ENCODE results near the gene CACNB3.

The CACNB3 gene

GRCh38 chr12:48818831-48819590 is 715 bp downstream of the CACNB3 start:
- in situ Hi-C loops (cut with MboI; ENCODE audit: low sequenced_read_pairs), result no loop called here
- no peaks in the 10 kb centered on the region for H3K27me3 ChIP-seq (ENCODE audit: low read depth)
- peak overlapping the region; percentile 64 for H3K4me3 ChIP-seq
- H3K4me1 ChIP-seq, result peaks cover 11% of the 10 kb centered on the region
- 0 out of 2 replicates have a peak, but pooled peaks cover under 1% of the 10 kb centered on the region for H3K36me3 ChIP-seq (replicated peaks)
- DNase-seq (ENCODE audit: low spot score in 2 of 2), result no peak
- no peaks in the 10 kb centered on the region for H3K9me3 ChIP-seq

DNA sequence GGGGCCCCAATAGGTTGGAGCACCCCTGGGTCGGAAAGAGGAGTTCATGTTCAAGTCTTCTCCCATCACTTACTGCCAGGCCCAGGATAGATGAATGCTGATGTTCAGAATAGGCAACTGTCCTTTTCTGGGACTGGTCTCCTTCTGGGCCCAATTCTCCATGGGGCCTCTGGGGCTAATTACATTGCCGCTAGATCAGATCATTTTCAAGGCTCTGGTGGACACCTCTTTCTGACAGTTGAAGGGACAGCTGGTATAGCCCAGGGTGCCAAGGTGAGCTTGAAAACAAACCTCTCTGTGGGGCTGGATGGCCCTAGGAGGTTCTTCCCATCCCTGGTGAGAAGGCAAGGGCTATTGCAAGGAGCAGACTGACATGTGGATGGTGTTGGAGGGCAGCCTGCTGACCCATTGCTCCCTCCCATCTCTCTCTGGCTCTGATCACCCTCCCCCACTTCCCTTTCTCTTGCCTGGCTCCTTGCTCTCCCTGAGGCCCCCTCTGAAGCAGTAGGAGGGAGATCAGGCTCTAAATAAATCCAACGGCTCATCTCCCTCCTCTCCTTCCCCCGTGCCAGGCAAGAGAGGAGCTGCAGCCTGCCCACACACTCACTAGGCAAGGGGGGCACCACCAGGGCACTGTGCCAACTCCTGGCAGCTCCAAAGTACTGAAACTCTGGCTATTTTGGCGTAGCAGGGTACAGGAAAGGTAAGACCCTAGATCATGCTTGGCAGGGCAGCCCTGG is 1.9 kb downstream of the CACNB3 start:
- no peak overlapping the region for H3K4me3 ChIP-seq
- H3K36me3 ChIP-seq (replicated peaks), result 0 out of 2 replicates have a peak, but pooled peaks cover 3% of the 10 kb centered on the region
- H3K4me1 ChIP-seq, result peaks cover 7% of the 10 kb centered on the region
- H3K9me3 ChIP-seq, result no peaks in the 10 kb centered on the region
- DNase-seq (ENCODE audit: low spot score in 2 of 2), result no peak
- in situ Hi-C loops (cut with MboI; ENCODE audit: low sequenced_read_pairs), result no loop called here
- H3K27me3 ChIP-seq (ENCODE audit: low read depth), result no peaks in the 10 kb centered on the region

DNA sequence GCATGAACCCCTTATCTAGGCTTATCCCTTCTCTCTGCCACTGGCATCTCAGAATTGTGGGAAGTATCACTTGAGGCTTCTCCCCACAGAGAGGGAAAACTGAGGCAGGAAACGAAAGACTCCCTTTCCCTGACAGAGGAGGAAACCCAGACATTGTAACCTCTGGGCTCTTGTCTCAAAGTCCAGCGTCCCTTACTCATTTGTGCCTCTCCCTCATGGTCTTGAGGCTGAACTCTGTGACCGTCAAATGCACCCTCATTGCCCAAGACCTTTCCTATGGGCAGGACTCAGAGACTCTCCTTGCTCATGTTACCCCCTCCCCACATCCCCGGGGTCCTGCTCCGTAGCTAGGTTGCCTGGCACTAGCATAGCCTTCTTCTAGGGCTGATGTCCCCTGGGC is 3.8 kb downstream of the CACNB3 start:
- Histone ChIP-seq H3K9me3 (no peaks in the 10 kb centered on the region), H3K36me3 (replicated peaks) (peaks cover 16% of the 10 kb centered on the region), H3K27me3 (ENCODE audit: low read depth) (no peaks in the 10 kb centered on the region), H3K4me3 (no peak overlapping the region), H3K4me1 (peaks cover 3% of the 10 kb centered on the region; the same call in 1 of the 2 replicates)
- DNase-seq (ENCODE audit: low spot score in 2 of 2), result no peak
- in situ Hi-C loops (cut with MboI; ENCODE audit: low sequenced_read_pairs), result no loop called here

- no peaks in the 10 kb centered on the region for H3K27me3 ChIP-seq (ENCODE audit: low read depth)
- in situ Hi-C loops (cut with MboI; ENCODE audit: low sequenced_read_pairs), result no loop called here
- H3K36me3 ChIP-seq (replicated peaks), result peaks cover 20% of the 10 kb centered on the region
- DNase-seq (ENCODE audit: low spot score in 2 of 2), result no peak
- H3K9me3 ChIP-seq, result no peaks in the 10 kb centered on the region
- no peak overlapping the region for H3K4me3 ChIP-seq
- 0 out of 2 replicates have a peak, but pooled peaks cover 3% of the 10 kb centered on the region for H3K4me1 ChIP-seq
These were observed 4.4 kb downstream of the CACNB3 start for GRCh38 chr12:48822711-48823110.

- H3K9me3 ChIP-seq, result no peaks in the 10 kb centered on the region
- H3K4me3 ChIP-seq, result no peak overlapping the region
- H3K36me3 ChIP-seq (replicated peaks), result peaks cover 26% of the 10 kb centered on the region
- DNase-seq (ENCODE audit: low spot score in 2 of 2), result no peak
- no peaks in the 10 kb centered on the region for H3K27me3 ChIP-seq (ENCODE audit: low read depth)
- in situ Hi-C loops (cut with MboI; ENCODE audit: low sequenced_read_pairs), result no loop called here
- H3K4me1 ChIP-seq, result 0 out of 2 replicates have a peak, but pooled peaks cover 3% of the 10 kb centered on the region
These were observed 5.0 kb downstream of the CACNB3 start for GRCh38 chr12:48823281-48823680.

DNA sequence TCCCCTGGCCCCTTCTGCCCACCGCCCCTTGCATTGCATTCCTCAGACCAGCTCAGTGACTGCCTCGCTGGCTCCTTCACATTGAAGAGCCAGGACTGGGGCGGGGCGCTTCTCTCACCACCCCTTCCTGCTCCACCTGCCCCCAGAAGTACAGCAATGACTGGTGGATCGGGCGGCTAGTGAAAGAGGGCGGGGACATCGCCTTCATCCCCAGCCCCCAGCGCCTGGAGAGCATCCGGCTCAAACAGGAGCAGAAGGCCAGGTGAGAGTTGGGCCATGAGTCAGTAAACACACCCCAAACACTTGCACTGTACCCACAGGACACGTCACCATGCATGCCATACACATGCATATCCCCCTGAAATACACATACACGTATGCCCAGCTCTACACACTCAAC is 5.8 kb downstream of the CACNB3 start:
- no peak for DNase-seq (ENCODE audit: low spot score in 2 of 2)
- no peaks in the 10 kb centered on the region for H3K9me3 ChIP-seq
- 0 out of 2 replicates have a peak, but pooled peaks cover under 1% of the 10 kb centered on the region for H3K4me1 ChIP-seq
- no peaks in the 10 kb centered on the region for H3K27me3 ChIP-seq (ENCODE audit: low read depth)
- in situ Hi-C loops (cut with MboI; ENCODE audit: low sequenced_read_pairs), result no loop called here
- no peak overlapping the region for H3K4me3 ChIP-seq
- H3K36me3 ChIP-seq (replicated peaks), result peaks cover 34% of the 10 kb centered on the region

- in situ Hi-C loops (cut with MboI; ENCODE audit: low sequenced_read_pairs), result no loop called here
- H3K27me3 ChIP-seq (ENCODE audit: low read depth), result no peaks in the 10 kb centered on the region
These were observed 6.6 kb downstream of the CACNB3 start for GRCh38 chr12:48824905-48825304.

DNA sequence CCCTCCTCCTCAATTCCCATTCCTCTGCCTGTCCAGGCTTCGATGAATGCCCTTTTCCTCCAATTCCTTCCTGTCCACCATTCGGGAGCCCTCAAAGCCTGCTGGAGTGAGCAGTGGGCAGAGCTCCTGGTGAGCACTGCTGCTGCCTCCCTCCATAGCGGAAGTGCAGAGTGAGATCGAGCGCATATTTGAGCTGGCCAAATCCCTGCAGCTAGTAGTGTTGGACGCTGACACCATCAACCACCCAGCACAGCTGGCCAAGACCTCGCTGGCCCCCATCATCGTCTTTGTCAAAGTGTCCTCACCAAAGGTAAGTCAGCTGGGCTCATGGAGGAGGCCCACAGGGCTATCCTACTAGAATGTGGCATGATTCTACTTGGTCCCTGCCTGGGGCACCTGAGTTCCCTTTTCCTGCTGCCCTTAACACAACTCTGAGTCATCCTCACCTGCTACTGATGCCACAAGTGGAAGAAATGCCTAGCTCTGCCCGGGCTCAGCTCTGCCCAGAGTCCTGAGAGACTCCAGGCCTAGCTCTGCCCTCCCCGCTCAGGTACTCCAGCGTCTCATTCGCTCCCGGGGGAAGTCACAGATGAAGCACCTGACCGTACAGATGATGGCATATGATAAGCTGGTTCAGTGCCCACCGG is 8.0 kb downstream of the CACNB3 start:
- Histone ChIP-seq H3K9me3 (no peaks in the 10 kb centered on the region), H3K36me3 (replicated peaks) (peaks cover 55% of the 10 kb centered on the region), H3K27me3 (ENCODE audit: low read depth) (no peaks in the 10 kb centered on the region), H3K4me1 (no peaks in the 10 kb centered on the region), H3K4me3 (no peak overlapping the region)
- DNase-seq (ENCODE audit: low spot score in 2 of 2), result no peak
- in situ Hi-C loops (cut with MboI; ENCODE audit: low sequenced_read_pairs), result no loop called here

More at GRCh38 chr12:48824905-48825304, 6.6 kb downstream of the CACNB3 start:
- Histone ChIP-seq H3K4me1 (no peaks in the 10 kb centered on the region), H3K4me3 (no peak overlapping the region), H3K9me3 (no peaks in the 10 kb centered on the region), H3K36me3 (replicated peaks) (peaks cover 42% of the 10 kb centered on the region)
- no peak for DNase-seq (ENCODE audit: low spot score in 2 of 2)

GRCh38 chr12:48827026-48827425 is 8.7 kb downstream of the CACNB3 start:
- Histone ChIP-seq H3K9me3 (no peaks in the 10 kb centered on the region), H3K4me1 (no peaks in the 10 kb centered on the region), H3K36me3 (replicated peaks) (peaks cover 62% of the 10 kb centered on the region), H3K27me3 (ENCODE audit: low read depth) (no peaks in the 10 kb centered on the region), H3K4me3 (no peak overlapping the region)
- in situ Hi-C loops (cut with MboI; ENCODE audit: low sequenced_read_pairs), result no loop called here
- no peak for DNase-seq (ENCODE audit: low spot score in 2 of 2)

- Histone ChIP-seq H3K36me3 (replicated peaks) (peaks cover 68% of the 10 kb centered on the region), H3K4me3 (no peak overlapping the region), H3K27me3 (ENCODE audit: low read depth) (no peaks in the 10 kb centered on the region), H3K4me1 (no peaks in the 10 kb centered on the region), H3K9me3 (no peaks in the 10 kb centered on the region)
- no peak for DNase-seq (ENCODE audit: low spot score in 2 of 2)
- in situ Hi-C loops (cut with MboI; ENCODE audit: low sequenced_read_pairs), result no loop called here
These were observed 9.3 kb downstream of the CACNB3 start for GRCh38 chr12:48827513-48828096.

DNA sequence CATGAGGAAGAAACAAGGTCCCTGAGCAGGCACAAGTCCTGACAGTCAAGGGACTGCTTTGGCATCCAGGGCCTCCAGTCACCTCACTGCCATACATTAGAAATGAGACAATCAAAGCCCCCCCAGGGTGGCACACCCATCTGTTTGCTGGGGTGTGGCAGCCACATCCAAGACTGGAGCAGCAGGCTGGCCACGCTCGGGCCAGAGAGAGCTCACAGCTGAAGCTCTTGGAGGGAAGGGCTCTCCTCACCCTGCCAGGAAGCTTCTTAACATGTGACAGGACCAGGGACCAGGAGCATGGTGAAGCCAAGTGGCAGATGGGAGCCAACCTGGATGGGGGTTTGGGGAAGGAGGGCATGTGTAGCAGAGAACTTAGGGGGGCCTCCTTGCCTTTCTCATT is 10.0 kb downstream of the CACNB3 start:
- peaks cover 75% of the 10 kb centered on the region for H3K36me3 ChIP-seq (replicated peaks)
- in situ Hi-C loops (cut with MboI; ENCODE audit: low sequenced_read_pairs), result no loop called here
- H3K9me3 ChIP-seq, result no peaks in the 10 kb centered on the region
- no peak for DNase-seq (ENCODE audit: low spot score in 2 of 2)
- no peak overlapping the region for H3K4me3 ChIP-seq
- no peaks in the 10 kb centered on the region for H3K4me1 ChIP-seq
- no peaks in the 10 kb centered on the region for H3K27me3 ChIP-seq (ENCODE audit: low read depth)

GRCh38 chr12:48828841-48829575 is 10.7 kb downstream of the CACNB3 start:
- H3K36me3 ChIP-seq (replicated peaks), result peaks cover 82% of the 10 kb centered on the region
- no peaks in the 10 kb centered on the region; the same call in 1 of the 2 replicates for H3K9me3 ChIP-seq
- no peaks in the 10 kb centered on the region for H3K4me1 ChIP-seq
- in situ Hi-C loops (cut with MboI; ENCODE audit: low sequenced_read_pairs), result no loop called here
- no peak overlapping the region for H3K4me3 ChIP-seq
- H3K27me3 ChIP-seq (ENCODE audit: low read depth), result no peaks in the 10 kb centered on the region
- DNase-seq (ENCODE audit: low spot score in 2 of 2), result no peak

DNA sequence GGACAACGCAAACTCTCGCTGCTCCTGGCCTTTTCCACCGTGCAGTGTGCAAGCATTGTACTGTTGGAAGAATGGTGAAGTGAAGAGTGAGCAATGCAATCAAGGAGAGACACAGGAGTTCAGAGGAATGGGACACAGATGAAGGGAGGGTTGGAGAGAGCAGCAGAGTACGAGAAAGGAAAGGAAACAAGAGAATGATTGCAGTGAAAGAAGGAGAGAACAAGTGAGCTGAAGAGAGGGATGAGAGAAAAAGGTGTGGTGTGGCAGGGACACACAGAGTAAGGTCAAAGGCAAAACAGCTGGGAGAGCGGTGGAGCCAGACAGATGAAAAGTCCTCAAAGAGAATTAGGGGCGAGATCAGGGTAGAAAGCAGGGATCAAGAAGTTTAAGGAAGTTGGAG is 13.0 kb downstream of the CACNB3 start:
- no peaks in the 10 kb centered on the region; the same call in 1 of the 2 replicates for H3K9me3 ChIP-seq
- no peaks in the 10 kb centered on the region for H3K4me1 ChIP-seq
- H3K4me3 ChIP-seq, result no peak overlapping the region
- in situ Hi-C loops (cut with MboI; ENCODE audit: low sequenced_read_pairs), result no loop called here
- H3K27me3 ChIP-seq (ENCODE audit: low read depth), result no peaks in the 10 kb centered on the region
- peaks cover 91% of the 10 kb centered on the region for H3K36me3 ChIP-seq (replicated peaks)
- no peak for DNase-seq (ENCODE audit: low spot score in 2 of 2)

Data from HAP-1 (cell line).